Gastrocnemius medialis (tissue), 4 donors: Measurements from ENCODE around the gene KRTAP5-11.
"Not testable (repeated sequence)": the region's sequence is repeated elsewhere in the genome, so short reads cannot be mapped to it uniquely, and the experiment has no call there.

Experiments
- CTCF ChIP-seq, 5 experiments: fragments of 450-650 bp in 3 of 5; fragments of 200-600 bp in 2 of 5; sonication (generic) in 2 of 5; IDR thresholded peaks in 4 of 5; conservative IDR thresholded peaks in 1 of 5; 1 replicate in 4 of 5; 2 replicates in 1 of 5; pipeline ENCODE4 v1.5.1; 2016 to 2019; ENCODE audit warnings: antibody characterized with exemption in 5 of 5, mild to moderate bottlenecking in 3 of 5, moderate library complexity in 3 of 5
- POLR2A ChIP-seq, 2 donors: fragments of 450-650 bp; IDR thresholded peaks; one replicate each; pipeline ENCODE4 v1.6.1; 2017; ENCODE audit warnings: antibody characterized with exemption in 2 of 2, mild to moderate bottlenecking in 2 of 2, moderate library complexity in 2 of 2

- TF ChIP-seq CTCF (IDR thresholded peaks at IDR 0.05 in 4 of 5, conservative IDR thresholded peaks at IDR 0.05 in 1 of 5); POLR2A (IDR thresholded peaks at IDR 0.05): not testable (repeated sequence)
These were observed 42.7 kb downstream of the KRTAP5-11 start for GRCh38 chr11:71539971-71540370.
